CD4-positive, alpha-beta memory T cell (primary cell): Measurements from ENCODE around the gene CD2AP. TPM values are rescaled to one million over a fixed set of nuclear protein-coding genes. Genes with fewer than 3 reads are reported as not detected.

Experiments used
- CTCF ChIA-PET: fragments of 350-600 bp; sonication (Branson Sonifier 250); formaldehyde crosslinking; loops from one replicate; lab custom pipeline; 2021; ENCODE audit warnings: inconsistent platforms; ENCODE audit not compliant: partially characterized antibody; lab: Charles Lee
- POLR2A ChIA-PET: fragments of 350-600 bp; sonication (Branson Sonifier 250); formaldehyde crosslinking; loops from one replicate; lab custom pipeline; 2021; ENCODE audit not compliant: partially characterized antibody; lab: Charles Lee
- DNase-seq, 5 donors: peaks; one replicate each; pipeline versions ENCODE4 v3.0.0 to v3.0.0-alpha.2; 2020 to 2022; ENCODE audit warnings: mixed read lengths in 1 of 5
- H3K27ac ChIP-seq: one replicate; pipeline ENCODE4 v1.7.0; 2013; ENCODE audit warnings: low read depth, low read length
- H3K27me3 ChIP-seq: 2 replicates; pipeline ENCODE4 v1.7.0; 2013; ENCODE audit warnings: mild to moderate bottlenecking, low read length, moderate library complexity; ENCODE audit not compliant: insufficient read depth
- H3K36me3 ChIP-seq: 2 replicates; pipeline ENCODE4 v1.7.0; 2013; ENCODE audit warnings: mild to moderate bottlenecking, low read length, moderate library complexity; ENCODE audit not compliant: insufficient read depth
- H3K4me1 ChIP-seq: 2 replicates; pipeline ENCODE4 v1.7.0; 2013; ENCODE audit warnings: mild to moderate bottlenecking, low read length, moderate library complexity; ENCODE audit not compliant: insufficient read depth
- H3K4me3 ChIP-seq, 2 donors: one replicate each; pipeline ENCODE4 v1.7.0; 2013; ENCODE audit warnings: low read length in 2 of 2, mild to moderate bottlenecking in 1 of 2
- H3K9me3 ChIP-seq, 2 donors: one replicate each; pipeline ENCODE4 v1.7.0; 2013; ENCODE audit warnings: low read length in 2 of 2, control low read depth in 1 of 2; ENCODE audit not compliant: control insufficient read depth in 1 of 2
- H3K27ac Mint-ChIP-seq, 7 donors: one replicate each; pipeline ENCODE4 v1.8.0; 2020 to 2021; ENCODE audit warnings: mixed read lengths in 7 of 7, mild to moderate bottlenecking in 6 of 7, inconsistent platforms in 3 of 7, moderate library complexity in 3 of 7
- H3K27me3 Mint-ChIP-seq, 2 donors: one replicate each; pipeline ENCODE4 v1.8.0; 2020 to 2021; ENCODE audit warnings: mixed read lengths in 2 of 2
- H3K36me3 Mint-ChIP-seq, 2 donors: one replicate each; pipeline ENCODE4 v1.8.0; 2020 to 2021; ENCODE audit warnings: mixed read lengths in 2 of 2, inconsistent platforms in 1 of 2, mild to moderate bottlenecking in 1 of 2
- H3K4me1 Mint-ChIP-seq, 4 donors: one replicate each; pipeline ENCODE4 v1.8.0; 2020 to 2021; ENCODE audit warnings: mixed read lengths in 4 of 4, mild to moderate bottlenecking in 1 of 4
- H3K4me3 Mint-ChIP-seq, 8 donors: one replicate each; pipeline ENCODE4 v1.8.0; 2020 to 2021; ENCODE audit warnings: mixed read lengths in 8 of 8, mild to moderate bottlenecking in 7 of 8, moderate library complexity in 6 of 8, inconsistent platforms in 3 of 8
- H3K9me3 Mint-ChIP-seq, 8 donors: one replicate each; pipeline ENCODE4 v1.8.0; 2020 to 2021; ENCODE audit warnings: mixed read lengths in 8 of 8, mild to moderate bottlenecking in 5 of 8, inconsistent platforms in 3 of 8, moderate library complexity in 1 of 8
- intact Hi-C: fragments of 100-400 bp; cut with micrococcal nuclease; formaldehyde crosslinking; loops from one replicate; pipeline ENCODE4 v1.15.1; 2023
- polyA plus RNA-seq, 2 donors: library from polyadenylated mRNA; unstranded; fragments of 300-500 nt; fragmentation: Illumina TruSeq; gene quantifications; one replicate each; pipeline ENCODE4 v1.2.3, GENCODE V29; 2021
- total RNA-seq, 2 experiments: library from RNA; stranded (reverse); gene quantifications; one replicate each; pipeline ENCODE4 v1.2.3, GENCODE V29; 2021

Gene CD2AP
- total and polyA plus RNA-seq, 4 experiments from 2014 or later: 3.5 to 25.8 (median 17.1) TPM

DNA sequence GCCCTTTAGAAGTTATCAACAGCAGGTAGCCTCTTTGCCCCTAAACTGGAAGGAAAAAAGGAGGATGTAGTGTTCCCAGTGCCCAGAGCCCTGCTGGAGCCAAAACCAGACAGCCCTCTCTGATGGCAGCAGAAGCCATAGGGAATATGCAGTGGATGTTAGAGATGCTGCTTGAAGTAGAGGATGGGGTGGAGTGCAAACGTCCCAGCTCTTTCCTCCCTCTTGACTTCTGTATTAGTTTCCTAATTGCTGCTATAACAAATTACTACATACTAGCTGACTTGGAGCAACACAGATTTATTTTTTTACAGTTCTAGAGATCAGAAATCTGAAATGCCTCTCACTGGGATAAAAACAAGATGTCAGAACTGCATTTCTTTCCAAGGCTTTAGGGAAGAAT lies 12.5 kb upstream of the CD2AP start:
- ChIA-PET POLR2A (interaction anchor here (0.9 kb wide), 1 partner anchor 13 kb away, joined by 3 read pairs; the partner anchor contains the start of gene CD2AP), CTCF (no interaction called here)
- H3K9me3 Mint-ChIP-seq: no peaks in the 10 kb centered on the region
- no peak overlapping the region for H3K27ac ChIP-seq
- no peaks in the 10 kb centered on the region for H3K4me1 Mint-ChIP-seq
- intact Hi-C loops: no loop called here
- H3K27me3 Mint-ChIP-seq: no peaks in the 10 kb centered on the region
- no peak overlapping the region for H3K27ac Mint-ChIP-seq
- DNase-seq: no peak
- H3K9me3 ChIP-seq: no peaks in the 10 kb centered on the region
- no peak overlapping the region for H3K4me3 ChIP-seq
- no peak overlapping the region for H3K4me3 Mint-ChIP-seq
- H3K36me3 ChIP-seq: no peaks in the 10 kb centered on the region
- no peaks in the 10 kb centered on the region for H3K4me1 ChIP-seq
- H3K36me3 Mint-ChIP-seq: no peaks in the 10 kb centered on the region
- no peaks in the 10 kb centered on the region for H3K27me3 ChIP-seq

DNA sequence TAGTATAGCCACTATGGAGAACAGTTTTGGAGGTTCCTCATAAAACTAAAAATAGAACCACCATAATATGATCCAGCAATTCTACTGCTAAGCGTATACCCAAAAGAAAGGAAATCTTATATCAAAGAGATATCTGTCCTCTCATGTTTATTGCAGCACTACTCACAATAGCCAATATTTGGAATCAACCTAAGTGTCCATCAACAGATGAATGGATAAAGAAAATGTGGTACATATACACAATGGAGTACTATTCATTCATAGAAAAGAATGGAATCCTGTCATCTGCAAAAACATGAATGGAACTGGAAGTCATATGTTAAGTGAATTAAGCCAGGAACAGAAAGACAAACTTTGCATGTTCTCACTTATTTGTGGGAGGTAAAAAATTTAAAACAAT lies 5.7 kb upstream of the CD2AP start:
- H3K36me3 ChIP-seq: no peaks in the 10 kb centered on the region
- intact Hi-C loops: no loop called here
- no peak for DNase-seq
- no peak overlapping the region for H3K4me3 ChIP-seq
- peaks cover 4% of the 10 kb centered on the region for H3K4me1 ChIP-seq
- no peaks in the 10 kb centered on the region for H3K27me3 Mint-ChIP-seq
- H3K27ac ChIP-seq: no peak overlapping the region
- H3K4me3 Mint-ChIP-seq: no peak overlapping the region
- ChIA-PET CTCF (no interaction called here), POLR2A (no interaction called here)
- H3K9me3 Mint-ChIP-seq: no peaks in the 10 kb centered on the region
- H3K27ac Mint-ChIP-seq: peak overlapping the region in 1 of 7 donors; percentile 25
- H3K36me3 Mint-ChIP-seq: no peaks in the 10 kb centered on the region
- H3K9me3 ChIP-seq: no peaks in the 10 kb centered on the region
- no peaks in the 10 kb centered on the region for H3K27me3 ChIP-seq
- H3K4me1 Mint-ChIP-seq: peaks cover 4 to 7% (median 5%) of the 10 kb centered on the region in 4 donors

DNA sequence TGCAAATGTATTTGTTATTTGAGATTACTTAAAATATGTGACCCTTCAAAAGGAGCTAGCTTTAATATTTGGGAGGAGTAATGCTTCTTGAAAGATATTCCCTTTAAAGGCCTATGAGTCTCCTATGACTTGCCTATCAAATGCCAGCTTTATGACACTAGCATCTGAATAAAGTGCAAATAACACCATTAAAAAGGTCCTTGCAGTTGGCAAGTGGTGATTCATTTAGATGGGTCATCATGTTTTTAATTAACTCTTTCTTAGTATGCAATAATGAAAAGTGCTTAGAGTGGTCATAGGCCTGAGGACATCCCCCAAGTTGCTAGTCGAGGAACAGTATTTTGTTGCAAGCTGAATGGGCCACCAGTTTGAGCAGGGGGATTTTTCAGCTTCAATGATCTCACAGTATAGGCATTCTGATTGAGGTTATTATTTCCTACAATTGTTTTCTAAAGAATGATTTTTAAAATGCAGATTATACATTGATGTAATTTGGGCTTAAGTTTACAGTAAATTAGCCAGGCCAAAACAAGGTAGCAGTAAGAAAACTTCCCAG lies 3.7 kb upstream of the CD2AP start:
- peaks cover 10% of the 10 kb centered on the region for H3K4me1 ChIP-seq
- Mint-ChIP-seq H3K4me3 (no peak overlapping the region), H3K36me3 (peaks cover 0 to 10% of the 10 kb centered on the region in 2 donors), H3K27ac (peak overlapping the region in 1 of 7 donors; percentile 22), H3K27me3 (no peaks in the 10 kb centered on the region), H3K4me1 (peaks cover 9 to 17% (median 13%) of the 10 kb centered on the region in 4 donors), H3K9me3 (no peaks in the 10 kb centered on the region)
- no peaks in the 10 kb centered on the region for H3K36me3 ChIP-seq
- no peaks in the 10 kb centered on the region for H3K27me3 ChIP-seq
- POLR2A ChIA-PET: no interaction called here
- CTCF ChIA-PET: no interaction called here
- DNase-seq: no peak
- no peak overlapping the region for H3K27ac ChIP-seq
- intact Hi-C loops: no loop called here
- H3K4me3 ChIP-seq: no peak overlapping the region
- no peaks in the 10 kb centered on the region for H3K9me3 ChIP-seq

DNA sequence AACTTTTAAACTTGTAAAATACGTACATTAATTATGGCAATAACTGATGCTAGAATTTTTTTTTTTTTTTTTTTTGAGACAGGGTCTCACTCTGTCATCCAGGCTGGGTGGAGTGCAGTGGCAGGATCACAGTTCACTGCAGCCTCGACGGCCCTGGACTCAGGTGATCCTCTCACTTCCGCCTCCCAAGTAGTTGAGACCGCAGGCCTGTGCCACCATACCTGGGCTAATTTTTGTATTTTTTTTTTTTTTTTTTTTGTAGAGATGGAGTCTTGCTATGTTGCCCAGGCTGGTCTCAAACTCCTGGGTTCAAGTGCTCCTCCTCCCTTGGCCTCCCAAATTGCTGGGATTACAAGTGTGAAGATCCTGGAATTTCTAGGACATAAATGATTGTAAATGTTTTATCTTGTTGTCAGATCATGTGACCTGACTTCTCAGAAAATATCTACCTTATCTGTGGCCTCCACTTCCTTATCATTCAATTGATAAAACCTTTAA lies 2.2 kb upstream of the CD2AP start:
- H3K27ac ChIP-seq: no peak overlapping the region
- no peak overlapping the region for H3K4me3 ChIP-seq
- Mint-ChIP-seq H3K9me3 (no peaks in the 10 kb centered on the region), H3K36me3 (peaks cover 0 to 10% of the 10 kb centered on the region in 2 donors), H3K4me3 (no peak overlapping the region), H3K27me3 (no peaks in the 10 kb centered on the region), H3K4me1 (peaks cover 16 to 31% (median 23%) of the 10 kb centered on the region in 4 donors), H3K27ac (no peak overlapping the region)
- intact Hi-C loops: loop anchor here (5.0 kb wide), 1 partner anchor 1343 kb away; no protein-coding TSS in a partner anchor
- no peaks in the 10 kb centered on the region for H3K27me3 ChIP-seq
- POLR2A ChIA-PET: no interaction called here
- no peaks in the 10 kb centered on the region for H3K9me3 ChIP-seq
- peaks cover 25% of the 10 kb centered on the region for H3K4me1 ChIP-seq
- CTCF ChIA-PET: no interaction called here
- no peaks in the 10 kb centered on the region for H3K36me3 ChIP-seq
- no peak for DNase-seq

DNA sequence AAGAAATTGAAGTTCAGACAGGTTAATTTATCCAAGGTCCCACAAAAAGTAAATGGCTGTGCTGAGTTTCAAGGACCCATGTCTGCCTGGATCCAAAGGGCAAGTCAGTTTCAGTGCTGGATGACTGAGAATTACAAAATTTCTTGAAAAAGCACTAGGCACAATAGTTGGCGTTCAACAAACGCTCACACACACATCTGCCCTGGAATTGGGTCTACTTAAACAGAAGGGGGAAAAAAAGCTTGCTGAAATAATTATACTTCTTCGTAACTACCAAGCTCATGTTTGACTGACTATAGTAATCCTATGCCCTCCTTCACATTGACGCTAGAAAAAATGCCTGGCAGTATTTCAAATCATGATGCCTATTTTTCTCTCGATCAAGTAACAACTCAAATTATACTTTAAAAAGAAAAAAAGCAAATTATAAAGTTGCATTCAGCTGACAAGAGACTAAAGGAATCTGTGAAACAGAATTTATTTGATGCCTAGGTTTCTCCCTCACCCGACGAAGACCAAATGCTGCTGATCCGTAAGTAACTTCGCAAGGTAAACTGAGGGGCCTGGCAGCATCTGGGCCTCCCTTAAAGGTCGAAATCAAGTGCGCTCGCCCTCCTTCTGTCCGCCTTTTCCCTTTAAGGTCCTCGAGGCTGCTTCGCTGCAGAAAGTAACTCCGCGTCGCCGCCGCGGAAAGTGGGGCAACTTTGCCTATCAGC lies 650 bp upstream of the CD2AP start:
- H3K4me1 Mint-ChIP-seq: peaks cover 22 to 44% (median 32%) of the 10 kb centered on the region in 4 donors
- no peak for DNase-seq
- intact Hi-C loops: loop anchor here (1.0 to 5.0 kb wide), 3 partner anchors 63 to 1986 kb away; partner anchors contain the start of genes CENPQ and MMUT
- no peaks in the 10 kb centered on the region for H3K9me3 ChIP-seq
- H3K4me1 ChIP-seq: peaks cover 36% of the 10 kb centered on the region
- H3K9me3 Mint-ChIP-seq: peaks cover 0 to 1% (median 0%) of the 10 kb centered on the region in 8 donors
- peak overlapping the region; percentile 74 to 88 for H3K4me3 ChIP-seq
- CTCF ChIA-PET: interaction anchor here (0.8 to 3.0 kb wide), 6 partner anchors 11 to 155 kb away, joined by 3 to 11 read pairs (median 4); no protein-coding TSS in a partner anchor
- H3K27me3 ChIP-seq: no peaks in the 10 kb centered on the region
- no peaks in the 10 kb centered on the region for H3K27me3 Mint-ChIP-seq
- no peaks in the 10 kb centered on the region for H3K36me3 ChIP-seq
- peak overlapping the region; percentile 89 for H3K27ac ChIP-seq
- peak overlapping the region; percentile 93 to 99 (median 97) for H3K27ac Mint-ChIP-seq
- peaks cover 0 to 10% of the 10 kb centered on the region in 2 donors for H3K36me3 Mint-ChIP-seq
- POLR2A ChIA-PET: interaction anchor here (0.7 to 2.9 kb wide), 14 partner anchors 9 to 151 kb away, joined by 3 to 39 read pairs (median 4); no protein-coding TSS in a partner anchor
- peak overlapping the region; percentile 92 to 100 (median 97) for H3K4me3 Mint-ChIP-seq

DNA sequence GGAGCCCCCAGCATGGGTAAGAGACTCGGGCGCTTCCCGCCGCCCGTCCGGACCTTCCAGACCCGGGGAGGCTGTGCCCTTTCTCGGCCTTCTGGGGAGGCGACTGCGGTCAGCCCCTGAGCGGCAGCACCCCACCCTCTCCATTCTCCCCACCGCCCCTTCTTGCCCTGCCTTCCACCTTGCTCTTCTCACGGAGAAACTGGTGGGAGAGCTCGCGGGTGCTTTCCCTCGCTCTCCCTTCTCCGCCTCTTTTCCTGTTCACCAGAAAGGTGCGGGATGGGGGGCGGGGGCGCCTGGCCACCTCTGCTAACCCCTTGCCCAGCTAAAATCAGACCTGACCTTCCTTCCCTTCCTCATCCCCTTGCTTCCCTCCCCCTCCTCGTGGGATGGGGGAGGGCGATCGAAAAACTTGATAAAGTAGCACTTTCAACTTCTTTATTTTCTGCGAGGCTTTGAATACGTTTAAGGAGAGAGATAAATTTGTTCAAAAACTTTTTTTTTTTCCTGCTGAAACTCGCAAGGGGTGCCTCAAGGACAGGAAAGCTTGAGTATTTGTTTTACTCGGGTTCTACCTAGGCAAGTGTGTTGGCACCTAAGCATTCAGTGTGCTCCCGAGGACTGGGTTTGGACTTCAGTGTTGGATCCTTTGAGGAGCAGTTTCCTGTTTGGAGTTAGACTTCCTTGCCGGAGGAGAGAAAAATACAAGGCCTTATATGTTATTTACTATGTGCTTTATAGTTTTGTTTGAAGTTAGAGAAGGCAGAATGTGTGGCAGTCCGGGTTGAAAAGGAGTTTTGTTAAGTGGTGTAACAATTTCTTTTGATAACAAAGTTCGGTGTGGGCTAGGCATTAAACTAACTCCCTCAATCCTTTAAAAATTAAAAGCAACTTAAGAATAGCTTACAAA lies 897 bp downstream of the CD2AP start:
- peaks cover 0 to 10% of the 10 kb centered on the region in 2 donors for H3K36me3 Mint-ChIP-seq
- Histone ChIP-seq H3K4me3 (peak overlapping the region; percentile 25 to 88), H3K4me1 (peaks cover 44% of the 10 kb centered on the region), H3K27me3 (no peaks in the 10 kb centered on the region), H3K9me3 (no peaks in the 10 kb centered on the region), H3K27ac (peak overlapping the region; percentile 89), H3K36me3 (no peaks in the 10 kb centered on the region)
- H3K4me1 Mint-ChIP-seq: peaks cover 28 to 55% (median 41%) of the 10 kb centered on the region in 4 donors
- peak overlapping the region; percentile 93 to 99 (median 97) for H3K27ac Mint-ChIP-seq
- peaks cover 0 to 1% (median 0%) of the 10 kb centered on the region in 8 donors for H3K9me3 Mint-ChIP-seq
- CTCF ChIA-PET: interaction anchor here (0.8 to 3.0 kb wide), 6 partner anchors 9 to 153 kb away, joined by 3 to 11 read pairs (median 4); no protein-coding TSS in a partner anchor
- H3K4me3 Mint-ChIP-seq: peak overlapping the region; percentile 92 to 100 (median 97)
- POLR2A ChIA-PET: interaction anchor here (0.7 to 2.9 kb wide), 13 partner anchors 9 to 1984 kb away, joined by 3 to 39 read pairs (median 4); no protein-coding TSS in a partner anchor
- H3K27me3 Mint-ChIP-seq: no peaks in the 10 kb centered on the region
- DNase-seq: peak in 1 of 5 donors; percentile 17
- intact Hi-C loops: loop anchor here (5.0 kb wide), 1 partner anchor 1346 kb away; no protein-coding TSS in a partner anchor
